HEK293 (cell line): ENCODE data around the gene AQP6.

Experiments used
- BCL11A ChIP-seq: fragments of 450-650 bp; formaldehyde crosslinking; IDR thresholded peaks from 2 replicates; pipeline ENCODE4 v1.5.1; 2016; ENCODE audit warnings: low read depth, missing biosample characterization, missing genetic modification characterization
- EGR2 ChIP-seq: fragments of 450-650 bp; formaldehyde crosslinking; IDR thresholded peaks from 2 replicates; pipeline ENCODE4 v1.5.1; 2016; ENCODE audit warnings: low read depth, missing biosample characterization, missing genetic modification characterization
- IKZF3 ChIP-seq: fragments of 450-650 bp; IDR thresholded peaks from 2 replicates; pipeline ENCODE4 v1.5.0; 2018; ENCODE audit warnings: missing biosample characterization, mild to moderate bottlenecking, missing genetic modification characterization, moderate library complexity
- KLF16 ChIP-seq: fragments of 450-650 bp; formaldehyde crosslinking; IDR thresholded peaks from 2 replicates; pipeline ENCODE4 v1.5.1; 2017; ENCODE audit warnings: missing biosample characterization, missing genetic modification characterization
- PRDM1 ChIP-seq: fragments of 450-650 bp; formaldehyde crosslinking; IDR thresholded peaks from 2 replicates; pipeline ENCODE4; 2016; ENCODE audit warnings: missing biosample characterization, missing genetic modification characterization
- PRDM2 ChIP-seq: fragments of 450-650 bp; formaldehyde crosslinking; IDR thresholded peaks from 2 replicates; pipeline ENCODE4 v1.5.1; 2016; ENCODE audit warnings: missing biosample characterization, missing genetic modification characterization, borderline replicate concordance
- PRDM4 ChIP-seq: fragments of 450-650 bp; formaldehyde crosslinking; IDR thresholded peaks from 2 replicates; pipeline ENCODE4 v1.5.1; 2017; ENCODE audit warnings: missing biosample characterization, missing genetic modification characterization
- RBAK ChIP-seq: fragments of 450-650 bp; formaldehyde crosslinking; IDR thresholded peaks from 2 replicates; pipeline ENCODE4 v1.5.1; 2016; ENCODE audit warnings: missing biosample characterization, missing genetic modification characterization
- SETDB1 ChIP-seq: IDR thresholded peaks from one replicate; pipeline ENCODE4 v1.6.1; 2017; ENCODE audit warnings: mild to moderate bottlenecking, low read length, moderate library complexity, mixed read lengths; ENCODE audit not compliant: insufficient read length
- SP7 ChIP-seq: fragments of 450-650 bp; formaldehyde crosslinking; IDR thresholded peaks from 2 replicates; pipeline ENCODE4 v1.5.1; 2016; ENCODE audit warnings: missing biosample characterization, missing genetic modification characterization
- WT1 ChIP-seq: fragments of 450-650 bp; formaldehyde crosslinking; IDR thresholded peaks from 2 replicates; pipeline ENCODE4 v1.5.1; 2016; ENCODE audit warnings: missing biosample characterization, missing genetic modification characterization
- ZBTB17 ChIP-seq: fragments of 450-650 bp; formaldehyde crosslinking; IDR thresholded peaks from 2 replicates; pipeline ENCODE4 v1.5.1; 2016; ENCODE audit warnings: missing biosample characterization, missing genetic modification characterization
- ZBTB21 ChIP-seq: fragments of 450-650 bp; formaldehyde crosslinking; IDR thresholded peaks from 2 replicates; pipeline ENCODE4 v1.5.1; 2017; ENCODE audit warnings: missing biosample characterization, missing genetic modification characterization
- ZBTB48 ChIP-seq: fragments of 450-650 bp; formaldehyde crosslinking; IDR thresholded peaks from 2 replicates; pipeline ENCODE4 v1.5.1; 2016; ENCODE audit warnings: missing biosample characterization, missing genetic modification characterization
- ZBTB8A ChIP-seq: fragments of 450-650 bp; formaldehyde crosslinking; IDR thresholded peaks from 2 replicates; pipeline ENCODE4 v1.5.1; 2016; ENCODE audit warnings: missing biosample characterization, missing genetic modification characterization
- ZFHX2 ChIP-seq: fragments of 450-650 bp; formaldehyde crosslinking; conservative IDR thresholded peaks from 2 replicates; pipeline ENCODE4 v1.5.1; 2016; ENCODE audit warnings: missing biosample characterization, missing genetic modification characterization
- ZNF138 ChIP-seq: fragments of 450-650 bp; formaldehyde crosslinking; IDR thresholded peaks from 2 replicates; pipeline ENCODE4 v1.5.1; 2016; ENCODE audit warnings: missing biosample characterization, missing genetic modification characterization, borderline replicate concordance
- ZNF169 ChIP-seq: fragments of 450-650 bp; formaldehyde crosslinking; IDR thresholded peaks from 2 replicates; pipeline ENCODE4 v1.5.1; 2016; ENCODE audit warnings: missing biosample characterization, missing genetic modification characterization
- ZNF394 ChIP-seq: fragments of 450-650 bp; formaldehyde crosslinking; IDR thresholded peaks from 2 replicates; pipeline ENCODE4 v1.5.1; 2016; ENCODE audit warnings: missing biosample characterization, missing genetic modification characterization, mild to moderate bottlenecking, moderate library complexity, borderline replicate concordance
- ZNF449 ChIP-seq: fragments of 450-650 bp; formaldehyde crosslinking; IDR thresholded peaks from 2 replicates; pipeline ENCODE4 v1.5.1; 2017; ENCODE audit warnings: missing biosample characterization, mild to moderate bottlenecking, missing genetic modification characterization, moderate library complexity
- ZNF513 ChIP-seq: fragments of 450-650 bp; IDR thresholded peaks from 2 replicates; pipeline ENCODE4 v1.5.1; 2018; ENCODE audit warnings: missing biosample characterization, missing genetic modification characterization
- ZNF600 ChIP-seq: fragments of 450-650 bp; formaldehyde crosslinking; IDR thresholded peaks from 2 replicates; pipeline ENCODE4 v1.5.1; 2016; ENCODE audit warnings: missing biosample characterization, missing genetic modification characterization
- ZNF621 ChIP-seq: fragments of 450-650 bp; formaldehyde crosslinking; IDR thresholded peaks from 2 replicates; pipeline ENCODE4 v1.5.1; 2017; ENCODE audit warnings: missing biosample characterization, missing genetic modification characterization
- ZNF645 ChIP-seq: fragments of 450-650 bp; formaldehyde crosslinking; IDR thresholded peaks from 2 replicates; pipeline ENCODE4; 2016; ENCODE audit warnings: missing biosample characterization, missing genetic modification characterization
- ZNF664 ChIP-seq: fragments of 450-650 bp; formaldehyde crosslinking; IDR thresholded peaks from 2 replicates; pipeline ENCODE4 v1.5.1; 2016; ENCODE audit warnings: missing biosample characterization, missing genetic modification characterization
- ZNF843 ChIP-seq: fragments of 450-650 bp; formaldehyde crosslinking; IDR thresholded peaks from 2 replicates; pipeline ENCODE4 v1.5.1; 2016; ENCODE audit warnings: missing biosample characterization, missing genetic modification characterization

Gene AQP6

GRCh38 chr12:50025187-50026059, 52.7 kb downstream of the AQP6 start, which contains the start of gene RACGAP1 (continued):
- TF ChIP-seq ZNF664 (tag by site-specific recombination) (0 out of 2 replicates have a peak, but pooled peaks have one; percentile 9), ZNF138 (tag by site-specific recombination) (no peak), ZNF513 (no peak), ZNF843 (no peak), PRDM4 (peak; percentile 26; the same call in 1 of the 2 replicates), RBAK (no peak), ZNF645 (tag by site-specific recombination) (no peak), ZFHX2 (tag by site-specific recombination) (peak; percentile 82), ZBTB48 (tag by site-specific recombination) (no peak), ZBTB8A (peak; percentile 84), KLF16 (tag by site-specific recombination) (no peak; the same call in 1 of the 2 replicates), ZNF169 (no peak), ZNF600 (tag by site-specific recombination) (peak; percentile 74), PRDM1 (tag by site-specific recombination) (no peak), ZBTB21 (tag by site-specific recombination) (peak; percentile 95), EGR2 (tag by site-specific recombination) (peak; percentile 44), BCL11A (tag by site-specific recombination) (no peak), WT1 (tag by site-specific recombination) (peak; percentile 24; the same call in 1 of the 2 replicates), ZBTB17 (peak; percentile 89), SETDB1 (peak; percentile 71), PRDM2 (tag by site-specific recombination) (no peak), ZNF394 (tag by site-specific recombination) (peak; percentile 41; the same call in 1 of the 2 replicates), IKZF3 (0 out of 2 replicates have a peak, but pooled peaks have one; percentile 30), ZNF449 (tag by site-specific recombination) (peak; percentile 59), SP7 (peak; percentile 73), ZNF621 (no peak)
